Renal cortical epithelial cell (primary cell): ENCODE measurements around the gene MRPL58. TPM values are rescaled to one million over a fixed set of nuclear protein-coding genes. Genes with fewer than 3 reads are reported as not detected.
A peak's percentile ranks its signal among the peaks of the same experiment; 100 is the strongest.
"Not testable (repeated sequence)": the region's sequence is repeated elsewhere in the genome, so short reads cannot be mapped to it uniquely, and the experiment has no call there.

Source experiments
- DNase-seq: peaks from one replicate; pipeline ENCODE4 v3.0.0-alpha.2; 2011; ENCODE audit warnings: low read depth
- total RNA-seq: library from RNA; depleted of rRNA; stranded (reverse); fragments of >200 nt; gene quantifications from 2 replicates; pipeline ENCODE4 v1.2.3, GENCODE V29; 2014

The MRPL58 gene
- total RNA-seq, 1 donor from 2014 or later, result 19.9 TPM

DNA sequence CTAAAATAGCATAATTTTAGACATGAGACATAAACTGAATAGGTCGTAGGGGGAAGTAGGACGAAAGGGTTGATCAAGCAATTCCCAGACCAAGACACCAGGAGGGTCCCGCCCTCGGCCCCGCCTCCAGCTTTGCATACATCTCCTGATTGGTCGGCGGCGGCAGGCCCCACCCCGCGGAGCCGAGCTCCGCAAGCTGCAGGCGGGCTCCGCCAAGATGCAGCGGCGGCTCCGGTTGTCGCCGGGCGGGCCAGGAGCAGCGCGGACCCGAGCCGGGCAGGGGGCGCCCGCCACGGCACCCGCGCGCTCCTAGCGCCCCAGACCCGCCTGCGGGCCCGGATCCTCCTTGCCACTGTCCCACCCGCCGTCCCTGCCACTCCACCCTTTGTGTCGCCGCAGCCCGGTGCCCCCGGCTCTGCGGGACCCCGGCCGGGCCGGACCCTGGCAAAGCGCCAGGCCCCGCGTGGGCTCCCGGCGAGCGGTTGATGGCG is 25.0 kb upstream of the MRPL58 start, which contains the start of gene CDR2L:
Gene CDR2L, plus strand, starts transcription at position 215 of the 491 bp plus-strand sequence. CDS start 412 bp downstream, outside the sequence.
- DNase-seq, result peak; percentile 81

DNA sequence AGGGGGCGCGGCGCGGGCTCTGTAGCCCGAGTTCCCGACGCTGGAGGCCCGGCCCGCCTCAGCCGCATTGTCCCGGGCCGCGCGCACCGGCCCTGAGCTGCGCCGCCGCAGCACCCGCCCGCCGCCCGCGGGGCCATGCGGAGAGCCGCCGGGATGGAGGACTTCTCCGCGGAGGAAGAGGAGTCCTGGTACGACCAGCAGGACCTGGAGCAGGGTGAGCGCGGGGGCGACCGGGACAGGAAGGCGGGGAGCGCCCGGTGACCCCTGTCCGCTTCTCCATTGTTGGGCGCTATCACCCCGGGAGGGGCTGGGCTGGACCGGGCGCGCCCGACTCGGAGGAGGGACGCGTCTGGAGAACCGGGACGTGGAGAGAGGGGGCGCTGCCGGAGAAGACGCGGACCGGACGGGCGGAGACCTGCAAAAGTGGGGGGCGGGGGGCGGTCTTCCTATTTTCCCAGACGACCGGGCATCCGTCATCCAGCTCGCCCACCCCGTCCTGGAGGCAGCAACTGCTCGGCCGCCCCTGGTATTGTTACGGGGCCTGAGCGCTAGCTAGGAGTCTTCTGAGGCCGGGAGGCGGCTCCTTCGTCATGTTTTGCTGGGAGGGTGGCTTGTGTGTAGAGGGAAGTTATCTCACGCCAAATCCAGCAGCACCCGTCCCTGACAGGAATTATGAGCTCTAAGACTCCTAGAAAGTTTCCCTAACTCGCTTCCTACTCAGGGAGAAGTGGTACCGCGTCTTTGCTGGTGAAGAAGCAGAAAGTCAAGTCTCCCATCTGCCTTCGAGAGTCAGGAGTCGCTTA is 24.4 kb upstream of the MRPL58 start:
- no peak for DNase-seq

DNA sequence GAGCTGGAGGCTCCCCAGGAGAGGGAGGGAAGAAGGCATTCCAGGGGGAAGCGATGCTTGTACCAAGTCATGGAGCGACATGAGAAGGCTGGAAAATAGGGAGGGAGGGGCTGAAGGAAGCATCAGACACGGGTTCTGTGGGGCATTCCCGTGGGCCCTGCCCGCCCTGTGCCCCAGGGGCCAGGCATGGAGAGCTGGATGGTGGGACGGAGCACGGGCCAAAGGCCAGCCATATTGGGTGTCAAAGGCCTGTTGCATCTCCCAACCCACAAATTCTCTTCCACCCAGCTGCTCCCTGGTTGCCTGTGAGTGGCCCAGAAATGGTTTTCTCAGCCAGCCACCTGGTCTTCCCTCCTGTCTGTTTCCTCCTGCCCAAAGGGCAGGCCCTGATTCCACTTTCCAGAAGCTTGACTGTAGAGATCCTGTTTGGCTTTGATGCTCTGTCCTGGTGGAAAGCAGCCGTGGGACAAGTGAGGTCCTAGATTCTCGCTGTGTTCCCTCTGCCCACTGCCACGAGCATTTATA is 21.8 kb upstream of the MRPL58 start:
- no peak for DNase-seq

DNA sequence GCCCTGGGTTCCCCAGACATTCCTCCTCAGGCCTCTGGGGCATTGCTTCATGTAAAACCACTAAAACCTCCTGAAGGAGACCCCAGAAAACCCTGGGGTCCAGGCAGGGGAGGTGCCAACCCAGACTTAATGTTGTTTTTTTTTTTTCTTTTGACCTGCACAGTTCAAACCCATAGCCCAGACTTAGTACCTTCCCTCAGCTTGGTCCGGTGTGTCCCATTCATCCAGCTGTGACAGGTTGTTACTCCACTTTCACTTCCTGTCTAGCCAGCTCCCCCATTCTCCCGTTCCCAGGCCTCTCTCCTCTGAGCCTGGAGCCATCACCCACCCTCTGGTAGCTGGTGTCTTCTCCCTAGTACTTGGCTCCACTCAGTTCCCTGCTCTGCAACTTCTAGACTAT is 20.2 kb upstream of the MRPL58 start:
- peak; percentile 36 for DNase-seq

DNA sequence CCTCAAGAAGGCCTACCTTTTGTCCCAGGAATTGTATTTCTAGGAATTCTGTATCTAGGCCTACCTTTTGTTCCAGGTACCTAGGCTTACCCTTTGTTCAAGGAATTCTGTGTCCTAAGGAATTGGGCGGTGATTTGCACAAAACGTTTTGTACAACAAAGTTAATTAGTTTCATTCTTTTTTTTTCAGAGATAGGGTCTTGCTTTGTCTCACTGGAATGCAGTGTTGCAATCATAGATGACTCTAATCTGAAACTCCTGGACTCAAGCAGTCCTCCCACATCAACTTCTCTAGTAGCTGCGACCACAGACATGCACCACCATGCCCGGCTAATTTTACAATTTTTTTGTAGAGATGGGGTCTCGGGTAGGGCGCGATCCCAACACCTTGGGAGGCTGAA is 18.0 kb upstream of the MRPL58 start:
- DNase-seq, result peak; percentile 86

DNA sequence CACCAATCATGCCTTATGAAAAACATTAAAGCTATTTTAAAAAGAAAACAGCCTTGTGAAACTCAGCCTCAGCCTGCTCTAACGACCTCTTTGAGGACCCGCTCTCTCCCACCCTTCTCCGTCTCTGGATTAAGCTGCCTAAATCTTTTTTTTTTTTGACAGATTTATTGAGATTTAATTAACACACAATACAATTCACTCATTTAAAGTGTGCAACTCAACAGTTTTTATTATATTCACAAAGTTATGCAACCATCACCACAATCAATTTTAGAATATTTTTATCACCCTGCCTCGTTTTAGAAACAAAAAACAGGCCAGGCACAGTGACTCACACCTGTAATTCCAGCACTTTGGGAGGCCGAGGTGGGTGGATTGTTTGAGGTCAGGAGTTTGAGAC is 16.6 kb upstream of the MRPL58 start:
- no peak for DNase-seq

DNA sequence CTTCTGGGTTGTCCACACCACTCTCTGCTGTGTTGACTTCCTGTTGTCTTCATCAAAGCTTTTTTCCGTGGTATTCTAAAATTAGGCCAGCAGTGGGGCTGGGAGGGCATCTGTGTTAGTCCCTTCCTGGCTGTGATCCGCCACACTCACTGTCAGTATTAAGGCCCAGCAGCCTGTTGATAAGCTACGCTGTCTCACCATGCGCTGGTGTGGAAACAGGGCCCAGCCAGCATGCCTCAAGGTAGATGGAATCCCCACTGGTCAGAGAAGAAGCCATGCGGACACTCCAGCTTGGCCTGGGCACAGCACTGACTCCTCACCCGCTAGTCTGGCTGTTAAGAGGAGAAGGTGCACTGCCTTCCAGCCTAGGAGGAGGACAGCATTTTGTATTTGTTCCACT is 13.7 kb upstream of the MRPL58 start:
- DNase-seq, result no peak

DNA sequence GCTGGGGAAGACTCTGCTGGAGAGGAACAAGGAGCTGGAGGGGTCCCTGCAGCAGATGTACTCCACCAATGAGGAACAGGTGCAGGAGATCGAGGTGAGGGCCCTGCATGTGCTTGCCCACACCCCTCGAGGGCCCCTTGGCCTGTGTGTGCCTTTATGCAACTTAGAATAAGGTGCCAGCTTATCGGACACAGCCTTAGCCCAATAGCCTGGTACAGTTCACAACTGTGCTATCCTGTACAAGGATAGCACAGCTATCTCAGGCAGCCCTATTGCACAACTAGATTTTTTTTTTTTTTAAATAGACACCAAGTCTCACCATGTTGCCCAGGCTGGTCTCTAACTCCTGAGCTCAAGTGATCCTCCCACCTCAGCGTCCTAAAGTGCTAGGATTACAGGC is 12.9 kb upstream of the MRPL58 start:
- no peak for DNase-seq

DNA sequence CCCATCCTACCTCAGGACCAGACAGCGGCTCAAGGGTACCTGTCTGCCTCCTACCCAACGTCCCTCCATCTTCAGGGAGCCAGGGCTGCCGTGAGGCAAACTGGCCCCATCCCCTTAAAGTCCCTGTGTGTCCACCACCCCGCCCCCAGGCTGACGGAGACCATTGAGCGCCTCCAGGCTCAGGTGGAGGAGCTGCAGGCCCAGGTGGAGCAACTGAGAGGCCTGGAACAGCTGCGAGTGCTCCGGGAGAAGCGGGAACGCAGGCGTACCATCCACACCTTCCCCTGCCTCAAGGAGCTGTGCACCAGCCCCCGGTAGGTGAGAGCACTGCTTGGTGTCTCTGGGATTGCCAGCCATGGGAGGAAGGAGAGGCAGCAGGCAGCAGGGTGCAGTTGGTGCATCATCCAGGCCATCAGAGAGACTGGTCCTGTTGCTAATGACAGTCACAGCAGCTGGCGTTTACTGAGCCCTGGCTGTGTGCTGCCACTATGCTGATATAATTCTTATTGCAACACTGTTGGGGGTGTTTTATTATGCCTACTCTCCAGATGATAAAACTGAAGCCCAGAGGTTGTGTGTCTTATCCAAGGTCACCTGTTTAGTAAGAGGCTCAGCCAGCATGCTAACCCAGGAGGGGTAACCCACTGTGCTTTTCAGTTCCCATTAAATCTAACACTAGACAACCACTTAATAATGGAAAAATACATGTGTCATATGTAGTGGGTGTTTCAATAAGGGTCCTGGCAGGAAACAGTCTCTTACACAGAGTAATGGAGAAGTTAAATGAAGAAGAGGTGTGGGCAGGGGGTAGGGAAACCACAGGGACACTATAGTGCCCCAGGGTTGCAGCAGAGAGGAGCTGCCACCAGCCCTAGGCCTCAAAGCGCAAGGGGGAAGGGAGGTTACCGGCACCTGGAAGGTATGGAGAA is 10.3 kb upstream of the MRPL58 start:
- no peak for DNase-seq

DNA sequence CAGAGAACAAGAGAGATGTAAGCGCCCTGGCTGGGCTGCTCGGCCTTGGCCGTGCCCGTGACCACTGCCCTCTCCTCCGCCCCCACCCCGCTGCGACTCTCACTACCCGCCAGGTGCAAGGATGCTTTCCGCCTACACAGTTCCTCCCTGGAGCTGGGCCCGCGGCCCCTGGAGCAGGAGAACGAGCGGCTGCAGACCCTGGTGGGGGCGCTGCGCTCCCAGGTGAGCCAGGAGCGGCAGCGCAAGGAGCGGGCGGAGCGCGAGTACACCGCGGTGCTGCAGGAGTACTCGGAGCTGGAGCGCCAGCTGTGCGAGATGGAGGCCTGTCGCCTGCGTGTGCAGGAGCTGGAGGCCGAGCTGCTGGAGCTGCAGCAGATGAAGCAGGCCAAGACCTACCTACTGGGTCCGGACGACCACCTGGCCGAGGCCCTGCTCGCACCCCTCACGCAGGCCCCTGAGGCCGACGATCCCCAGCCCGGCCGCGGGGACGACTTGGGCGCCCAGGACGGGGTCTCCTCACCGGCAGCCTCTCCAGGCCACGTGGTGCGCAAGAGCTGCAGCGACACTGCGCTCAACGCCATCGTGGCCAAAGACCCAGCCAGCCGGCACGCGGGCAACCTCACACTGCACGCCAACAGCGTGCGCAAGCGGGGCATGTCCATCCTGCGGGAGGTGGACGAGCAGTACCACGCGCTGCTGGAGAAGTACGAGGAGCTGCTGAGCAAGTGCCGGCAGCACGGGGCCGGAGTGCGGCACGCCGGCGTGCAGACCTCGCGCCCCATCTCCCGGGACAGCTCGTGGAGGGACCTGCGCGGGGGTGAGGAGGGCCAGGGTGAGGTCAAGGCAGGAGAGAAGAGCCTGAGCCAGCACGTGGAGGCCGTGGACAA is 9.2 kb upstream of the MRPL58 start:
- DNase-seq, result no peak

DNA sequence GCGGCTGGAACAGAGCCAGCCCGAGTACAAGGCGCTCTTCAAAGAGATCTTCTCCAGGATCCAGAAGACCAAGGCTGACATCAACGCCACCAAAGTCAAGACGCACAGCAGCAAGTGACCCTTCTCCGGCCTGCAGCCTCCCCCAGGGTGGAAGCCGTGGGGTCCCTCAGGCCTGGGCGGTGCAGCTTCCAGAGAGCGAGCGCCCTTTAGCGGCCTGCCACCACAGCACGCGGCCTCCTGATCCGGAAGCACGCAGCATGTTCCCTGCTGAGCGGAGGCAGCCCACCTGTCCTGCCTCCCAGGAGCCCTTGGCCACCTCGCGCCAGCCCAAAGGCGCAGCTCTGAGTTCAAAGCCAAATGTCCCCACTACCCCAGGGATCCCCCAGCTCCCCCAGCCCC is 8.5 kb upstream of the MRPL58 start:
- no peak for DNase-seq

DNA sequence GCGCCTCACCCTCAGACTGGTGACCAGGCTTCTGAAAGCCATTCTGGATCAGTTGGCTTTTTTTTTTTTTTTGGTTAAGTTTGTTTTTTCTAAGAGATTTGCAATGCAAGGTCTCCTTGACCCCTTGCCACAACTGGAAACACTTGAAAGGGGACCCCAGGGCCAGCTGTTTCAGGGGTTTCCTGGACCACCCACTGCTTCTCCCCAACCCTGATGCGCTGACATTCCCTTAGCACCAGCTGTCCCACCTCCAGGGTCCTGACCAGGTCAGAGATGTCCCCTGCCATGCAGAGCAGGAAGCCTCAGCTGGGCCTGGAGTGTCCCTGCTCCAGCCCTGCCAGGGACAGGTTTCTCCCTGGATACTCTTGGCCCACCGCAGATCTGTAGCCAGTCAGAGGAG is 8.1 kb upstream of the MRPL58 start:
- DNase-seq, result no peak

DNA sequence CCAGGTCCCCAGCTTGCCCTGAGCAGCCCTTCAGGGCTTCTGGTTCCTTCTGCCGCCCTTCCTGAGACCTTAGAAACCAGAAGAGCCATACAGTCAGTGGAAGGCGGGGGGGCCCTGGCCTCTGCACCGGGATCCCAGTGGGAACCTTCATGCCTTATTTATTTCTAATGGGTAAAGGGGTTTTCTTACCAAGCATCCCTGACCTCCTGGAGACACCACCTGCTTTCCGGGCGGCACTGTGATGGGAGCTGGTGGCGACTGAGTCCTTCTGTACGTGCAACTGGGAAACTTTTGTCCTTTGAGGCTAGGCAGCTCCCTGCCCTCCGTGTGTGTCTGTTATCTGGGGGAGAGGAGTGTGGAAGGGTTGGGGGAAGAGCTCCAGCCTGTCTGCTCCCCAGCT is 7.2 kb upstream of the MRPL58 start:
- DNase-seq, result no peak

DNA sequence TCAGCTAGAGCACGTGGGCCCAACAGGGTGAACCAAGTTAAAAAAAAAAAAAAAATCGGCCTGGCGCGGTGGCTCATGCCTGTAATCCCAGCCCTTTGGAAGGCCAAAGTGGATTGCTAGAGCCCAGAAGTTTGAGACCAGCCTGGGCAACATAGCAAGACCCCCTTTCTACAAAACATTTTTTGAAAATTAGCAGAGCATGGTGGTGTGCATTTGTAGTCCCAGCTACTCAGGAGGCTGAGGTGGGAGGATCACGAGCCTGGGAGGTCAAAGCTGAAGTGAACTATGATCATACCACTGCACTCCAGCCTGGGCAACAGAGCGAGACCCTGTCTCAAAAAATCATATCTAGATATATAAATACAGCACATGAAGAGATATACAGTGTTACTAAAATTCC is 6.4 kb upstream of the MRPL58 start:
- not testable (repeated sequence) for DNase-seq

DNA sequence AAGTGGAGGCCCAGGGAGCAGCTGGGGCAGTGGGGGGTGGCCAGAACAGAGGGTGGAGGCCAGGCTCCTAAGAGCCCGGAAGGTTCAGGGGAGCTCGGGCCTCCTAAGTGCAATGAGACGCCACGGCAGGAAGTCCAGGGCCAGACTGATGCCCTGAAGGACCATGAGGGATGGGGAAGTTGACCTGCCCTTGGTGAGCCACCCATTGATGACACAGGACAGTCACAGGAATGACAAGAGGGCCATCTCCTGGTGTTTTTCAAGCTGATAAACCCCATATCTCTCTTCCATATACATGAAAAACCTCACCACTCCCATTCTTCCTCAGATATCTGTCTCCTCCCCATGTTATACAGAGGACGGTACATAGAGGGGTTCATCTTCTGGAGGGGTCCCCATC is 5.8 kb upstream of the MRPL58 start:
- no peak for DNase-seq

DNA sequence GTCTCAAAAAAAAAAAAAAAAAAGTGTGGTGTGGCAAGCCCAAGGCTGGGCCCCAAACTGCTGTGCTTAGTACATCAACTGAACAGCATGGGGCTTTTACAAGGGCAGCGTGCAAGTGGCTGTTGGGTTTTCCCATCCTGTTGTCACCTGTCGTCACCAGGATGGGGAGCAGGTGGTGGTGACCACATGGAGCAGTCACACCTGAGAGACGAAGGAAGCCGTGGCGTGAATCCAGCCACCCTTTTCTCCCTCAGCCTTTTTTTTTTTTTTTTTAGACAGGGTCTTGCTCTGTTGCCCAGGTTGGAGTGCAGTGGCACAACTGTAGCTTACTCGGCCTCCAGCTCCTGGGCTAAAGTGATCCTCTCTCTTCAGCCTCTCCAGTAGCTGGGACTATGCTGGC is 4.1 kb upstream of the MRPL58 start:
- no peak for DNase-seq

DNA sequence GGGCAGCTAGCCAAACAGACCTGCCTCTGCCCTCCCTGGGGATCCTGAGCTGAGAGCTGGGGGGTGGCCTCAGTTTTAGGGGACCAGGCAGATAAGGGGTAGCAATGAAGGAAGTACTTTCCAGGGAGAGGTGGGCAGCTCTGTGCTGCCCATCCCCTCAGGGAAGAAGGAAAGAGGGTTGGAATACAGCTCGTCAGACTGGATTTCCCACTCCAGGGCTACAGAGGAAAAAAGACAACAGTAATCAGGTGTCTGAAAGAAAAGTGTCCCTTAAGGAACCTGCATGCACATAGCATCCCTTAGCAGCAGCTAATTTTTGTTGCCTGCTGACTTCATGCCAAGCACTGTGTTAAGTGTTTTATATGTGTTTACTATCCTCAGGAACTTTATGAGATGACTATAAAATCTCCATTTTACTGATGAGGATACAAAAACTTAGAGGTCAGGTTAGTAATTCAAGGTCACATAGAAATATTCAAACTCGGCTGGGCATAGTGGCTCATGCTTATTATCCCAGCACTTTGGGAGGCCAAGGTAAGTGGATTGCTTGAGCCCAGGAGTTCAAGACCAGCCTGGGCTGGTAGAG is 3.2 kb upstream of the MRPL58 start:
- DNase-seq, result no peak

DNA sequence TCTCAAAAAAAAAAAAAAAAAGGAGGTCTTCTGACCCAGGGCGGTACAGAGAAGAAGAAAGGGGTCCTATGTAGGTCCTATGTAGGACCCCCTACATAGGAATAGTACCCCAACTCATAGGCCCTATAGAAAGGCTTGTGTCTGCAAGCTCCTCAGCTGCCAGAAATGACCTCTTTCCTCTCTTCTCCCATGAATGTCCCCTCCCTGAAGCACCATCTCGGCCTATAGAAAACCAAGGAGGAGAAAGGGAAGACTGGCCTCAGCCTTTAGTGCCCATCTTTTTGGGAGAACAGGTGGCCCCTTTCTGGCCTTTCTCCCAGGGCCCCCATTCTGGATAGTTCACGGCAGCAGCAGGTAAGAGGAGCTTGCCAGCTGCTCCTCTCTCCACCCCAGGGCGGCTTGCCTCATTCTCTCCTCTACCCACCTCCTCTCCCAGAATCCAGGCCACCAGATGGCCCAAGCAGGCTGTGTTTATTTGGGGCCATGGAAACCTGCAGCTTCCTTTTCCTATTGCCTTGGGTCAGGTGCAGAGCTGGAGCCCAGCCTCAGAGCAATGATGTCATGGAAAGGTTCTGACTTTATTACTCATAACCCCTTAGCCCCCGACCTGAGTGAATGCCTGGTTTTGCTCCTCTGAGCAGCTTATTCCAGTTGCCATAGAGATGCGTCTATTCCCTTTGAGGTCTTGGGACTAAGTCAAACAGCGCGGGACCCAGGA is 1.6 kb upstream of the MRPL58 start:
- peak; percentile 74 for DNase-seq

DNA sequence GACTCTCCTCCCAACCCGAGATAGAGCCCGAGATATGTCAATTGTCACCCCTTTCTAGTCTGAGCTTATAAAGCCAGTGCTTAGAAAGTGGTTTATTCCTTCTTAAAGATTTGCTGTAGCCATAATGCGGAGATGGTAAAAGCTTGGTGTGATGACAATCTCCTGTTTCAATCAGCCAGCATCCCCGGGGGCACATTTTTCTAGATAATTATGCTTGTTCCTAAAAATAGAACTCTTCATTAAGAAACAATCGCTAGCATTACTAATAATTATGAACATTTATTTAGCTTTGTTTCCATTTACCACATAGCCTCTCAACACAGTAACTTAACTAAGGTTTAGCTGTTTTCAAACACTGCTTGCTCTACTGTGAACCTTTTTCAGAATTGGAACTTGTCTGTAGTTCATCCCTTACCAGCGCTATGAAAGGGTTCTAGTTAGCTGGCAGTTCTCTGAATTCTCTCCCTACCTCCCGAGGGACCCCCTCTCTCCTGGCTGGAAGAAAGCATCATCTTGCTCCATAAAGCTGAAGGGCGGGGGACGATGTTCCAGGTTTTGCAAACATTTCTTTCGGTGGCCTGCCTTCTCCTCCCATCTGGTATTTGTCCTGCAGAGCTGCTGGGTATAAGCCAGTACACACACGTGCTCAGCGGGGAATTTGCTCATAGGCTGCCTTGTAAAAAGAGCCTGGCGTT is 922 bp upstream of the MRPL58 start:
- no peak for DNase-seq

DNA sequence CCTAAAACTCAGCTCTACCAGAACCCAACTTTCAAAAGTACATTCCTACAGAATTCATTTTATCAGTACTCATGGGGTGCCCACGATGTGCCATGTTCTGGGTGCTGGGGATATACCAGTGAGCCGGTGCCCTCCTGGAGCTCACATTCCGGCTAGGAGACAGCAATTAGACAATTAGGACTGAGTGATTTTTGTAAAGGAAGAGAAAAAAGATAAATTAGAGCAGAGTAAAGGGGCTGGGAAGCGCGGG is 449 bp upstream of the MRPL58 start:
- DNase-seq, result no peak
